ENCODE results near the gene HDAC4. TPM values are rescaled to one million over a fixed set of nuclear protein-coding genes. Genes with fewer than 3 reads are reported as not detected.

The HDAC4 gene
- total and polyA plus RNA-seq, 2 donors from 2014 or later: 2.2 to 56.8 TPM

- H3K27ac ChIP-seq (ENCODE audit: low read depth in 2 of 2, low read length in 2 of 2): no peak overlapping the region
- H3K27me3 ChIP-seq (ENCODE audit: control insufficient read depth, insufficient read depth, low read length): no peaks in the 10 kb centered on the region
- no peaks in the 10 kb centered on the region for H3K4me1 ChIP-seq (ENCODE audit: control insufficient read depth in 2 of 3, insufficient read depth in 2 of 3, low read depth in 1 of 3, low read length in 3 of 3)
- H3K9me3 ChIP-seq (ENCODE audit: control insufficient read depth in 2 of 3, insufficient read depth in 1 of 3, low read length in 3 of 3): no peaks in the 10 kb centered on the region
- H3K9ac ChIP-seq (ENCODE audit: low read length in 3 of 3): no peak overlapping the region
- TF ChIP-seq, protein P1, sequence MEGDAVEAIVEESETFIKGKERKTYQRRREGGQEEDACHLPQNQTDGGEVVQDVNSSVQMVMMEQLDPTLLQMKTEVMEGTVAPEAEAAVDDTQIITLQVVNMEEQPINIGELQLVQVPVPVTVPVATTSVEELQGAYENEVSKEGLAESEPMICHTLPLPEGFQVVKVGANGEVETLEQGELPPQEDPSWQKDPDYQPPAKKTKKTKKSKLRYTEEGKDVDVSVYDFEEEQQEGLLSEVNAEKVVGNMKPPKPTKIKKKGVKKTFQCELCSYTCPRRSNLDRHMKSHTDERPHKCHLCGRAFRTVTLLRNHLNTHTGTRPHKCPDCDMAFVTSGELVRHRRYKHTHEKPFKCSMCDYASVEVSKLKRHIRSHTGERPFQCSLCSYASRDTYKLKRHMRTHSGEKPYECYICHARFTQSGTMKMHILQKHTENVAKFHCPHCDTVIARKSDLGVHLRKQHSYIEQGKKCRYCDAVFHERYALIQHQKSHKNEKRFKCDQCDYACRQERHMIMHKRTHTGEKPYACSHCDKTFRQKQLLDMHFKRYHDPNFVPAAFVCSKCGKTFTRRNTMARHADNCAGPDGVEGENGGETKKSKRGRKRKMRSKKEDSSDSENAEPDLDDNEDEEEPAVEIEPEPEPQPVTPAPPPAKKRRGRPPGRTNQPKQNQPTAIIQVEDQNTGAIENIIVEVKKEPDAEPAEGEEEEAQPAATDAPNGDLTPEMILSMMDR (IDR thresholded peaks at IDR 0.05; ENCODE audit: borderline replicate concordance, extremely low read depth, insufficient read depth): no peak
- intact Hi-C loops (cut with DNase I): no loop called here
- FAIRE-seq (no peak), DNase-seq (peak in 1 of 5 donors; percentile 58)
- H3K36me3 ChIP-seq (ENCODE audit: control insufficient read depth in 2 of 3, insufficient read depth in 3 of 3, low read length in 3 of 3): peaks cover 0 to 16% (median 4%) of the 10 kb centered on the region in 3 donors
- H3K4me3 ChIP-seq (ENCODE audit: low read length in 3 of 3): no peak overlapping the region
These were observed 237.7 kb downstream of the HDAC4 start for GRCh38 chr2:239162976-239163687.

- intact Hi-C loops (cut with DNase I): no loop called here
- Histone ChIP-seq H3K4me3 (ENCODE audit: low read length in 3 of 3) (no peak overlapping the region), H3K27me3 (ENCODE audit: control insufficient read depth, insufficient read depth, low read length) (no peaks in the 10 kb centered on the region), H3K9me3 (ENCODE audit: control insufficient read depth in 2 of 3, insufficient read depth in 1 of 3, low read length in 3 of 3) (no peaks in the 10 kb centered on the region), H3K36me3 (ENCODE audit: control insufficient read depth in 2 of 3, insufficient read depth in 3 of 3, low read length in 3 of 3) (peaks cover 0 to 14% (median 4%) of the 10 kb centered on the region in 3 donors), H3K9ac (ENCODE audit: low read length in 3 of 3) (no peak overlapping the region), H3K4me1 (ENCODE audit: control insufficient read depth in 2 of 3, insufficient read depth in 2 of 3, low read depth in 1 of 3, low read length in 3 of 3) (no peaks in the 10 kb centered on the region), H3K27ac (ENCODE audit: low read depth in 2 of 2, low read length in 2 of 2) (no peak overlapping the region)
- TF ChIP-seq, protein P1 (IDR thresholded peaks at IDR 0.05; ENCODE audit: borderline replicate concordance, extremely low read depth, insufficient read depth): no peak
- peak in 1 of 5 donors; percentile 58 for DNase-seq
- FAIRE-seq: no peak
These were observed 238.5 kb downstream of the HDAC4 start for GRCh38 chr2:239162141-239162821.

- intact Hi-C loops (cut with DNase I): no loop called here
- no peaks in the 10 kb centered on the region for H3K9me3 ChIP-seq (ENCODE audit: control insufficient read depth in 2 of 3, insufficient read depth in 1 of 3, low read length in 3 of 3)
These were observed 239.1 kb downstream of the HDAC4 start for GRCh38 chr2:239161711-239162140.

More at GRCh38 chr2:239161711-239162140, 239.1 kb downstream of the HDAC4 start:
- no peak overlapping the region for H3K9ac ChIP-seq (ENCODE audit: low read length in 3 of 3)
- TF ChIP-seq, protein P1 (IDR thresholded peaks at IDR 0.05; ENCODE audit: borderline replicate concordance, extremely low read depth, insufficient read depth): no peak
- FAIRE-seq: no peak
- H3K4me3 ChIP-seq (ENCODE audit: low read length in 3 of 3): no peak overlapping the region
- no peak overlapping the region for H3K27ac ChIP-seq (ENCODE audit: low read depth in 2 of 2, low read length in 2 of 2)
- DNase-seq: peak in 1 of 5 donors; percentile 58
- H3K27me3 ChIP-seq (ENCODE audit: control insufficient read depth, insufficient read depth, low read length): no peaks in the 10 kb centered on the region
- no peaks in the 10 kb centered on the region for H3K4me1 ChIP-seq (ENCODE audit: control insufficient read depth in 2 of 3, insufficient read depth in 2 of 3, low read depth in 1 of 3, low read length in 3 of 3)
- H3K36me3 ChIP-seq (ENCODE audit: control insufficient read depth in 2 of 3, insufficient read depth in 3 of 3, low read length in 3 of 3): peaks cover 0 to 12% (median 4%) of the 10 kb centered on the region in 3 donors
